ENCODE data around the gene SRPK2. TPM values are rescaled to one million over a fixed set of nuclear protein-coding genes. Genes with fewer than 3 reads are reported as not detected.
"Not testable (repeated sequence)": the region's sequence is repeated elsewhere in the genome, so short reads cannot be mapped to it uniquely, and the experiment has no call there.

Gene SRPK2
- total RNA-seq (10 to 100 TPM; 42.9 to 57.6 (median 56.8) TPM), polyA plus RNA-seq (10 to 100 TPM; 12.0 to 15.0 (median 14.0) TPM)

GRCh38 chr7:105388356-105389087 is at the start of gene SRPK2:
Gene SRPK2 (minus strand): TSS chr7:105388921.
- intact Hi-C loops (cut with DNase I) = loop anchor here (5.0 kb wide), 1 partner anchor 401 kb away; no protein-coding TSS in a partner anchor
- Histone ChIP-seq H3K9me3 (no peaks in the 10 kb centered on the region), H3K4me1 (peaks cover 0 to 12% (median 12%) of the 10 kb centered on the region in 4 donors), H3K27ac (peak within 1 kb of the TSS; percentile 85 to 91 (median 88)), H3K27me3 (no peaks in the 10 kb centered on the region), H3K36me3 (no peaks in the 10 kb centered on the region), H3K4me3 (peak within 1 kb of the TSS; percentile 88 to 99 (median 98))
- 0 to 1% methylated on average over 113 of the region's 113 CpGs for WGBS, 2 donors
- DNase-seq = peak; percentile 88
- no peak for TF ChIP-seq POLR2A (IDR thresholded peaks at IDR 0.05)
- TF ChIP-seq POLR2AphosphoS5 (IDR thresholded peaks at IDR 0.05) = peak; percentile 38 to 78 (median 68)

DNA sequence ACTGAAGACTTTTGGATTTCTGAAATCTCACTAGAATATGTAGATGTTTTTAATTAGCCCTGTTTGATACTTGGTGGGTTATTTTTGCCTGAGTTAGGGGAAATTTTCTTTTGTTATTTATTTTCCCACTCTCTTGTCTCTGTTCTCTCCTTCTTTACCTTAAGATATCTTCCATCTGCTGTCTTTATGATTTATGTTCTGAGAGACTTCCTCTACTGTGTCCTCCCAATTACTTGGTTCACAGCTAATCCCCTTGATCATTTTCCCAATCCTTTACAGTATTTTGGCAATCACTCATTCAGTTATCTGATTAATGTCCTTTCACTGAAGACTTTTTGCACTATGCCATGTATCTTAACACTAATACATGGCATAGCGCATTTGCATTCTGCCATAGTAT is 49.5 kb upstream of the SRPK2 start:
- Histone ChIP-seq H3K4me3 (no peak overlapping the region), H3K36me3 (no peaks in the 10 kb centered on the region), H3K27me3 (no peaks in the 10 kb centered on the region), H3K4me1 (peaks cover 0 to 8% (median 2%) of the 10 kb centered on the region in 4 donors), H3K27ac (no peak overlapping the region), H3K9me3 (no peaks in the 10 kb centered on the region)
- WGBS, 2 donors = 98 to 99% methylated on average over 1 of the region's 1 CpG
- no peak for DNase-seq
- intact Hi-C loops (cut with DNase I) = no loop called here
- TF ChIP-seq EP300 (IDR thresholded peaks at IDR 0.05) = no peak
- TF ChIP-seq POLR2AphosphoS5 (IDR thresholded peaks at IDR 0.05) = no peak
- TF ChIP-seq, protein P1, sequence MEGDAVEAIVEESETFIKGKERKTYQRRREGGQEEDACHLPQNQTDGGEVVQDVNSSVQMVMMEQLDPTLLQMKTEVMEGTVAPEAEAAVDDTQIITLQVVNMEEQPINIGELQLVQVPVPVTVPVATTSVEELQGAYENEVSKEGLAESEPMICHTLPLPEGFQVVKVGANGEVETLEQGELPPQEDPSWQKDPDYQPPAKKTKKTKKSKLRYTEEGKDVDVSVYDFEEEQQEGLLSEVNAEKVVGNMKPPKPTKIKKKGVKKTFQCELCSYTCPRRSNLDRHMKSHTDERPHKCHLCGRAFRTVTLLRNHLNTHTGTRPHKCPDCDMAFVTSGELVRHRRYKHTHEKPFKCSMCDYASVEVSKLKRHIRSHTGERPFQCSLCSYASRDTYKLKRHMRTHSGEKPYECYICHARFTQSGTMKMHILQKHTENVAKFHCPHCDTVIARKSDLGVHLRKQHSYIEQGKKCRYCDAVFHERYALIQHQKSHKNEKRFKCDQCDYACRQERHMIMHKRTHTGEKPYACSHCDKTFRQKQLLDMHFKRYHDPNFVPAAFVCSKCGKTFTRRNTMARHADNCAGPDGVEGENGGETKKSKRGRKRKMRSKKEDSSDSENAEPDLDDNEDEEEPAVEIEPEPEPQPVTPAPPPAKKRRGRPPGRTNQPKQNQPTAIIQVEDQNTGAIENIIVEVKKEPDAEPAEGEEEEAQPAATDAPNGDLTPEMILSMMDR (IDR thresholded peaks at IDR 0.05) = no peak
- TF ChIP-seq POLR2A (IDR thresholded peaks at IDR 0.05) = no peak

DNA sequence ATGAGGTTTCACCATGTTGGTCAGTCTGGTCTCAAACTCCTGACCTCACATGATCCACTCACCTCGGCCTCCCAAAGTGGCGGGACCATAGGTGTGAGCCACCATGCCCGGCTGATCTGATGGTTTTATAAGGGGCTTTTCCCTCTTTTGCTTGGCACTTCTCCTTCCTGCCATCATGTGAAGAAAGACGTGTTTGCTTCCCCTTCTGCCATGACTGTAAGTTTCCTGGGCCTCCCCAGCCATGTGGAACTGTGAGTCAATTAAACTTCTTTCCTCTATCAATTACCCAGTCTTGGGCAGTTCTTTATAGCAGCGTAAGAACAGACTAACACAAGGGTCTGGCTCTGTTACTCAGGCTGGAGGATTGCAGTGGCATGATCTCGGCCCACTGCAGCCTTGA is 48.6 kb upstream of the SRPK2 start:
- intact Hi-C loops (cut with DNase I); H3K36me3 ChIP-seq; H3K27ac ChIP-seq; H3K4me3 ChIP-seq; H3K27me3 ChIP-seq; DNase-seq; H3K4me1 ChIP-seq; H3K9me3 ChIP-seq: not testable (repeated sequence)
- 90 to 95% methylated on average over 6 of the region's 6 CpGs for WGBS, 2 donors

DNA sequence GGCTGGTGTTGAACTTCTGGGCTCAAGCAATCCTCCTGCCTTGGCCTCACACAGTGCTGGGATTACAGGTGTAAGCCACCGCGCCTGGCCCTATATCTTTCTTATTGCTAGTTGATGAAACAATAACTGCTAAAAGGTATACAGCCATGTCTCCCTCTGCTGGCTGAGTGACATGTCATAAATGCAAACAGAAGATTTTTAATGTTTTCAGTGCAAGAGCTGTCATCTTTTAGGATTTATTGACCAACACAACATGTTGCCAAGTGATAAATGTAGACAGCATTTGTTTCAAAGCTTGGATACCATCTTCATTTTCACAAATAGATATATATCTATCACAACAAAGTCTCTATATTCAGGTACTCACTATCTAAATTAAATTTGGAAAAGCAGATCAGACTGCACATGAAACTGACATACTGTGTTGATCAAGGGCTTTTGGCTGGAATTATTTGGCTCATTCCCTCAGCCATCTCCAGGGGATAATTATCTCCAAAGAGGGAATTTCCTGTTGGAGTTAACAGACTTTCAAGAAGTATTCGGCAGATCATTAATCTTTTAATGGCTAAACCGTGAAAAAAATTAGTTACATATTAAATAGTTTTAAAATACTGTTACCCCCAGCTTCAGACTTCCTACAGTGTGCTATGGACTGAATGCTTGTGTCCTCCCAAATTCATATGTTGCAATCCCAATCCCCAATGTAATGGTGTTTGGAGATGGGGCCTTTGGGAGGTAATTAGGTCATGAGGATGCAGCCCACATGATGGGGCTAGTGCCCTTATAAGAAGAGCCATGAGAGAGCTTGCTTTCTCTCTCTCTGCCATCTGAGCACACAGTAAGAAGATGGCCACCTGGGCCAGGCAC is 41.3 kb upstream of the SRPK2 start:
- H3K36me3 ChIP-seq = no peaks in the 10 kb centered on the region
- H3K27me3 ChIP-seq = no peaks in the 10 kb centered on the region
- no peak for DNase-seq
- WGBS, 2 donors = 15 to 55% methylated on average over 4 of the region's 4 CpGs
- H3K4me3 ChIP-seq = no peak overlapping the region
- TF ChIP-seq, protein P1 (IDR thresholded peaks at IDR 0.05) = peak in 3 of 4 experiments; percentile 21 to 31 (median 26)
- TF ChIP-seq POLR2AphosphoS5 (IDR thresholded peaks at IDR 0.05) = no peak
- intact Hi-C loops (cut with DNase I) = loop anchor here (10.0 kb wide), 1 partner anchor 275 kb away; no protein-coding TSS in a partner anchor
- H3K27ac ChIP-seq = no peak overlapping the region
- H3K4me1 ChIP-seq = no peaks in the 10 kb centered on the region
- no peaks in the 10 kb centered on the region for H3K9me3 ChIP-seq

- H3K4me3 ChIP-seq = no peak overlapping the region
- no peaks in the 10 kb centered on the region for H3K4me1 ChIP-seq
- H3K9me3 ChIP-seq = no peaks in the 10 kb centered on the region
- H3K27ac ChIP-seq = no peak overlapping the region
- 84 to 88% methylated on average over 2 of the region's 2 CpGs for WGBS, 2 donors
- no peaks in the 10 kb centered on the region for H3K27me3 ChIP-seq
- H3K36me3 ChIP-seq = no peaks in the 10 kb centered on the region
- intact Hi-C loops (cut with DNase I) = loop anchor here (10.0 kb wide), 1 partner anchor 272 kb away; no protein-coding TSS in a partner anchor
- TF ChIP-seq POLR2A (IDR thresholded peaks at IDR 0.05) = no peak
- TF ChIP-seq POLR2AphosphoS5 (IDR thresholded peaks at IDR 0.05) = no peak
- TF ChIP-seq EP300 (IDR thresholded peaks at IDR 0.05) = no peak
- TF ChIP-seq, protein P1 (IDR thresholded peaks at IDR 0.05) = no peak
- DNase-seq = no peak
Measured at GRCh38 chr7:105426606-105427146, 38.0 kb upstream of the SRPK2 start.

Data from sigmoid colon (tissue), 7 donors.